Dendritic cell treated with granulocyte-macrophage colony-stimulating factor and Interleukin-4, amounts not matched to agents 40 ng/mL and 50 ng/mL, for 4 days (primary cell): ENCODE results near the gene NKG7.

Experiments
- H3K27ac Mint-ChIP-seq: one replicate; pipeline ENCODE4 v1.8.0; 2022; ENCODE audit warnings: mild to moderate bottlenecking, mixed read lengths
- H3K27me3 Mint-ChIP-seq: one replicate; pipeline ENCODE4 v1.8.0; 2022; ENCODE audit warnings: mild to moderate bottlenecking, mixed read lengths
- H3K36me3 Mint-ChIP-seq: one replicate; pipeline ENCODE4 v1.8.0; 2022; ENCODE audit warnings: low read depth, mixed read lengths
- H3K4me1 Mint-ChIP-seq: one replicate; pipeline ENCODE4 v1.8.0; 2022; ENCODE audit warnings: low read depth, mixed read lengths
- H3K4me3 Mint-ChIP-seq: one replicate; pipeline ENCODE4 v1.8.0; 2022; ENCODE audit warnings: mild to moderate bottlenecking, moderate library complexity, mixed read lengths
- H3K9me3 Mint-ChIP-seq: one replicate; pipeline ENCODE4 v1.8.0; 2022; ENCODE audit warnings: mixed read lengths
- intact Hi-C: fragments of 100-400 bp; cut with micrococcal nuclease; formaldehyde crosslinking; loops from one replicate; pipeline ENCODE4 v1.15.0; 2022

The NKG7 gene

DNA sequence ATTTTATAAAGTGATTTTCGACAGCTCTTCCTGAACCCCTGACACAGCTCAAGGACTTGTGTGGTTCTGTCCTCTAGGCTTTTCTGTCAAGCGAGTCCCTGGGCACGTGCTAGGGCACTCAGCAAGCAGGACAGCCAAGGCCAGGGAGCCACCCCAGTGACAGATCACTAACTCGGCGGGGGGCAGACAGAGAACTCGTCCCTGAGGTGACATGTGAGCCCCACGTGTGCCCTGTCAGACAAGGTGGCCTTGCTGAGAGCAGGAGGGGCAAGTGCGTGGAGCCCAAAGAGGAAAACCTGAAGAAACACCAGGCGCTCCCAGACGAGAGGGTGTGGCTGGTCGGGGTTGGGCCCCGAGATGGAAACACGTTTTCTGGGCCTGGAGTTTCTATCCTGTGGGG is 11.2 kb downstream of the NKG7 start:
- Mint-ChIP-seq H3K27ac (no peak overlapping the region), H3K4me3 (no peak overlapping the region), H3K27me3 (no peaks in the 10 kb centered on the region), H3K4me1 (peaks cover 32% of the 10 kb centered on the region), H3K9me3 (no peaks in the 10 kb centered on the region), H3K36me3 (peaks cover 13% of the 10 kb centered on the region)
- intact Hi-C loops, result no loop called here

DNA sequence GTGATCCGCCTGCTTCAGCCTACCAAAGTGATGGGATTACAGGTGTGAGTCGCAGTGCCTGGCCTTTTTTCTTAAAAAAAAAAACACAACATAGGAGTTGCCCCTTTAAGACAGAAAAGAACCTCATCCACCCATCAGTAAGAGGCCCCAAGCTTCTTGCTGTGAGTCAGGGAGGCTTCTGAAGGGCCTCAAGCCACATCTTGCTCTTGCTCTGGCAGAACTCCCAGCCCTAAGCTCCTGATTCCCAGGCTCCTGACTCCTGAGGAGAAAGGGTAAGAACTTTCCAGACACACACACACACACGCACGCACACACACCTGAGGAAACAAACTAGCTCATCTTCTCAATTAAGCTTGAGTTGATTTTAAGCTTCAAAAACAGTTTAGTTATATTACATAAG is 13.2 kb downstream of the NKG7 start:
- Mint-ChIP-seq H3K27ac (no peak overlapping the region), H3K36me3 (peaks cover 8% of the 10 kb centered on the region), H3K4me3 (no peak overlapping the region), H3K9me3 (no peaks in the 10 kb centered on the region), H3K27me3 (no peaks in the 10 kb centered on the region), H3K4me1 (peaks cover 19% of the 10 kb centered on the region)
- intact Hi-C loops, result no loop called here

DNA sequence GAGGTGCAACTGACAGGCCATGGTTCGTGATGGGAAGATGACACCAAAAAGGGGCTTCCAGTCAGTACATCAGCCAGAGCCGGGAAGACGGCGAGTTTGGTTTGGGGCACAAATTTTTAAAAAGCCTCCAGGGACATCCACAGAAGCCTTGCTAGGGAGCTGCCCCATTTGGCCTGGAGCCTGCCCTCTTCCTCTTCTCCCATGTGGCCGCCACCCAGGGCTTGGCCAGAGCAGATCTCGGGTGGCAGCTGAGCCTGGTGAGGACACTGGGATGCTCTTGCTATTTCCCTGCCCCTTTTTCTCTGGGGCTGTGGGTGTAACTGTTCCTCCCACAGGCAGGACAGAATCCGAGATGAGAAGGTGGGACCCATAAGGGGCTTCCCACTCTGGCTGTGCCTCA is 14.5 kb downstream of the NKG7 start:
- Mint-ChIP-seq H3K4me3 (no peak overlapping the region), H3K27me3 (no peaks in the 10 kb centered on the region), H3K36me3 (peaks cover 19% of the 10 kb centered on the region), H3K27ac (no peak overlapping the region), H3K4me1 (peaks cover 6% of the 10 kb centered on the region), H3K9me3 (no peaks in the 10 kb centered on the region)
- intact Hi-C loops, result no loop called here

DNA sequence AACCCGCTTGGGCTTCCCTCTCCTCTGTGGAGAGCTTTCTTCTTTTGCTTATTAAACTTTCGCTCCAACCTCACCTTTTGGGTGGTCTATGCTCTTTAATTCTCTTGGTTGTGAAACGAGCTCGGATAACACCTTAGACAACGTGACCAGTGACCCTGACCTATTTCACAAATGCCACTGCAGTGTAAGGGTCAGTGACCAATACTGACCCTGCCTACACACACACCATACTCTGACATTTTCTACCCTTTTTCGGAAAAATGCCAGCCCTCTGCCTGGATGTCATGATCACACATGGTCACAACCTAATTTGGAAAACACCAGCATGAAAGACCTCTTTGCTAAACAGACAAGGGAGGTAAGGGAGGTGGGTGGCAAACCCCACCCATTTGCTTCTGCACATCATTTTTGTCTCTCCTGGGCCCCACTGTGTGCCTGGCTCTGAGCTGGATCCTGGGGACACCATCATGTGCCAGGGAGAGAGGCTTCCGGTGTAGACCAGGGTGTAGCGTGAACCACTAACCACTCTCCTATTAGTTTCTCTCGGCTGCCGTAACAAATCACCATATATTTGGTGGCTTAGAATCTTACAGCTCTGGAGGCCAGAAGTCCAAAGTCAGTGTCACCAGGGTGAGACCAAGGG is 16.2 kb downstream of the NKG7 start:
- peaks cover 36% of the 10 kb centered on the region for H3K36me3 Mint-ChIP-seq
- no peaks in the 10 kb centered on the region for H3K4me1 Mint-ChIP-seq
- H3K9me3 Mint-ChIP-seq, result no peaks in the 10 kb centered on the region
- no peaks in the 10 kb centered on the region for H3K27me3 Mint-ChIP-seq
- intact Hi-C loops, result no loop called here
- H3K27ac Mint-ChIP-seq, result no peak overlapping the region
- H3K4me3 Mint-ChIP-seq, result no peak overlapping the region

DNA sequence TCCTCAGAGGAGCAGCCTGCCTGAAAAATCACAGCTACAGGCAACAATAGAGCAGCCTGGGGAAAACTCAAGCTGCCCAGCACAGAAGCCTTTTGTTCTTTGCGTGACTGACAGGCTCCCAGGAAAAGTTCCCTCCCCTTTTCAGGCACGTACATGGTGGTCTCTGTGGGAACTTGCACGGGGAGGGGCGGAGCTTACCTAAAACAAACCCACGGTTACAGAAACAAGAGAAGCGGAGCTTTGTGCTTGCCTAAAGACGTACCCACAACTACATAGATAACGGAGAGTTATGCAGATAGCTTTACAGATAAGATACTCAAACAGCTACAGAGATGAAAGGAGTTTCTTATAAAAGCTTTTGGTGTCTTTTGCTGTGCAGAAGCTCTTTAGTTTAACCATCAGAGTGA is 17.7 kb downstream of the NKG7 start:
- Mint-ChIP-seq H3K4me3 (no peak overlapping the region), H3K4me1 (no peaks in the 10 kb centered on the region), H3K27ac (no peak overlapping the region), H3K36me3 (peaks cover 52% of the 10 kb centered on the region), H3K27me3 (no peaks in the 10 kb centered on the region), H3K9me3 (no peaks in the 10 kb centered on the region)
- intact Hi-C loops, result no loop called here

DNA sequence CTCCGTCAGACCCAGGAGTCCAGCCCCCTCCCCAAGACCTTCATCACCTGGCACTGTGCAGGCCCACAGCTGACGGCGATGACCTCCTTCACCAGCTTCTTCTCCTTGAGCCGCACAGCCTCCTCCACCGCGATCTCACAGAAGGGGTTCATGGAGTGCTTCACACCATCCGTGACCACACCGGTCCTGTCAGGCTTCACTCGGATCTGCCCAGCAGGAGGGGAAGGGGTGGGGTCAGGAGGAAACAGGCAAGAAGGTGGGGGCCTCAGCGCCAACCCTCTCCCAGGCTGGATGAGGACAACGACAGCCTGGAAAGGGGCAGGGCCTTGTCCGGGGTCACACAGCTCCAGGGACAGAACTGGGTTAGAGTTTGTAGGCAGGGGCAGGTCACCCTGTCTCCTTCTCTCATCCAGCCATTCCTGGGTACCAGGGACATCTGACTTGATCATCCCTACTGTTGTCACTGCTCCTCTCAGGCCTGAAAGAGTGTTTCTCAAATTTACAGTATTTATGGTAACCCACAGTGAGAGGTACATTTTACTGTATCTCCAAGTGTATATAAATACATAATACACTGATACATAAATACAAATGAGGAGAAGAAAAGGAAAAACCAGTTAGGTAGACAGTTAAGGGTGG is 18.2 kb downstream of the NKG7 start:
- Mint-ChIP-seq H3K9me3 (no peaks in the 10 kb centered on the region), H3K36me3 (peaks cover 57% of the 10 kb centered on the region), H3K27me3 (no peaks in the 10 kb centered on the region), H3K4me3 (no peak overlapping the region), H3K4me1 (no peaks in the 10 kb centered on the region), H3K27ac (no peak overlapping the region)
- intact Hi-C loops, result no loop called here

DNA sequence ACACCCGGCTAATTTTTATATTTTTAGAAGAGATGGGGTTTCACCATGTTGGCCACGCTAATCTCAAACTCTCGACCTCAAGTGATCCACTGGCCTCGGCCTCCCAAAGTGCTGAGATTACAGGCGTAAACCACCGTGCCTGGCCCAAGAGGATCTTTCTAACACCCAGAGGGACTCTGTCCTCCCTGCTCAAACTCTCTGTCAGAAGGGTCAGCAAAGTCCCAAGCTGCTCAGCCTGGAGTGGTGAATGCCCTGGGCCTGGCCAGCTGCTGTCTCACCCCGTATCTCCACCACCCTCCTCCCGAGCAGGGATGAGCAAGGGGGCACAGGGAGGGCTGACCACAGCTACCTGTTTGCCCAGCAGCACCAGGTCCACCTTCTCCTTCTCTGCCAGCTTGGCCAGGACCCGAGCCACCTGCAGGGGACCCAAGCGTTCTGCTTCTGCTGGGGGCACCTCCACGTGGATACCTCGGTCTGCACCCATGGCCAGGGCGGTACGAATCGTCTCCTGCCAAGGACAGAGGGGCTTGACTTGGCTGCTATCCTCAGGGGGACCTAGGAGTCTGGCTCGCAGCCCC is 19.6 kb downstream of the NKG7 start:
- H3K27me3 Mint-ChIP-seq, result no peaks in the 10 kb centered on the region
- intact Hi-C loops, result no loop called here

DNA sequence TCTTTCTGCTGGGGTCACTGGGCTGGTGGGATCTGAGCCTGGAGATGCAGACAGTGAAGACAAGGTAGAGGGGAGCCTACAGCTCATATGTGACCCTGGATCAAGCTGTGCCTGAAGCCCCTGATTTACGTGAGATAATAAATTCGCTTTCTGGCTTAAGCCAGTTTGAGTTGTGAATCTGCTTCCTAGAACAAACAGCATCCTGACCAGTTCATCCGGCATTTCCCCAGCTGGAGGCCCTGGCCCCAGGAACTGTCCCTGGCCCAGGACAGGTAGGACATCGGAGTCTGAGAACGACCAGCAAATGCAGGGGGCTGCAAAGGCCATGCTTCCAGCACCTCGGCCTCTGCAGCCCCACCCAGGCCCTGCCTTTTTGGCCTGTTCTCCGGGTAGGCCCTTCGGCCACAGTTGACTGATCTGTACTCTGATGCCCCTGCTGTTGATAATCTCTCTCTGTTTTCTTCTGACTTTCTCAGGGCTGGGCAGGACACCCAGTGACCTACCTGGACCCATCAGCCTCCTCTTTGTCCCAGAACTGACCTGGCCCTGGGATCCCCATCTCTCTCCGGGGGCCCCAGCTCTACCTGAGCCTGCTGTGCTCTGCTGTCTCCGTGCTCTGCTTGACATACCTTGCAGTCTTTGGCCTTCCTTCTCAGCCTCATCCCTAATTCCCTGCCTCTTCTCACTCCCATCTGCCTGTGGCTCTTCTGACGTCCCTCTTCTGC is 21.0 kb downstream of the NKG7 start:
- intact Hi-C loops, result no loop called here
- H3K9me3 Mint-ChIP-seq, result no peaks in the 10 kb centered on the region
- H3K27ac Mint-ChIP-seq, result no peak overlapping the region
- no peak overlapping the region for H3K4me3 Mint-ChIP-seq
- peaks cover 68% of the 10 kb centered on the region for H3K36me3 Mint-ChIP-seq
- no peaks in the 10 kb centered on the region for H3K4me1 Mint-ChIP-seq
- no peaks in the 10 kb centered on the region for H3K27me3 Mint-ChIP-seq

More for the DNA sequence above, 19.6 kb downstream of the NKG7 start:
- H3K9me3 Mint-ChIP-seq, result no peaks in the 10 kb centered on the region
- H3K4me1 Mint-ChIP-seq, result no peaks in the 10 kb centered on the region
- no peak overlapping the region for H3K27ac Mint-ChIP-seq
- H3K36me3 Mint-ChIP-seq, result peaks cover 58% of the 10 kb centered on the region
- H3K4me3 Mint-ChIP-seq, result no peak overlapping the region

DNA sequence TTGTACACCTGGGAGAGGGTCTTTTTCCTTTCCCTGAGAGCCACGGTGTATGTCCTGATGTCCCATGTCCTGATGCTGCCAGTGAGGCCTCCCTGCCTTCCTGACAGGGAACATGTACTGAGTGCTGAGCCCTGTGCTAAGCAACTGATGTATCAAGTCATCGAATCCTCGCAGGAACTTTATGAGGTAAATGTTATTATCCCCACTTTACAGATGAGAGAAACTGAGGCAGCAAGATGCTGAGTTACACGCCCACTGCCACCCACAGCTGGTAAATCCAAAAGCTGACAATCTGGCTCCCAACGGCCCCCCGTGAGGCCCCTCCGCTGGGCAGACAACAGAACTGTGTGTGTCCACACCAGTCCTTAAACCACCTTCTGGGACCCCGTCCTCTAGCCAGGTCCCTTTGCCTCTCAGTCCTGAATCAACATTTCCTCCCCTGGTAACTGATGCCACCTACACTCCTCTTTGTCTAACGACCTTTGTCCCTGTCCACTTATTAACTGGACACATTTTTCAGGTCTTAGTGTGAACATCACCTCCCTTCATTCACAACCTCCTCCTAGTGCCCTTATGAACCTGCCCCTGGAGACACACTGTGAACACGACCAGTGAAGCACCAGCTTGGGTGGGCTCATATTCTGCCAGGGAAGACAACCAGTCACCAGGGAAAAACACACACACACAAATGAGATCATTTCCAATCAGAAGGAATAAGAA is 25.1 kb downstream of the NKG7 start:
- no peak overlapping the region for H3K27ac Mint-ChIP-seq
- H3K36me3 Mint-ChIP-seq, result peaks cover 63% of the 10 kb centered on the region
- H3K27me3 Mint-ChIP-seq, result peaks cover 7% of the 10 kb centered on the region
- no peaks in the 10 kb centered on the region for H3K9me3 Mint-ChIP-seq
- H3K4me3 Mint-ChIP-seq, result no peak overlapping the region
- H3K4me1 Mint-ChIP-seq, result peaks cover 7% of the 10 kb centered on the region
- intact Hi-C loops, result no loop called here

DNA sequence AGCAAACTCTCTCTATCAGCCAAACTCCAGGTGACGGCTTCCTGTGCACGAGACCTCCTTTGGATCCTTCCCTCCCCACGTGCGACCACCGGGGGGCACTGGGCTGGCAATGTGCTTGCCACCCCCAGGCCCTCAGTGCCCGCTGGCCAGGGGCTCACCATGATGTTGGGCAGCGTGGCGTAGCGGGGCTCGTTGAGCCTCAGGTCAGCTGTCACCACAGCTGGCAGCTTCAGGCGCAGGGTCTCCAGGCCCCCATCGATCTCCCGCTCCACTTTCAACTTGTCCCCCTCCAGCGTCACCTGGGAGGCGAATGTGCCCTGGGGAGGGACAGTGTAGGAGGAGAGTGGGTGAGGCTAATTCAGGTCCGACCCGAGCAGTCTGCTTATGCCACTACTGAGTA is 25.7 kb downstream of the NKG7 start:
- Mint-ChIP-seq H3K27me3 (peaks cover 11% of the 10 kb centered on the region), H3K4me1 (peaks cover 12% of the 10 kb centered on the region), H3K4me3 (no peak overlapping the region), H3K36me3 (peaks cover 56% of the 10 kb centered on the region), H3K27ac (no peak overlapping the region), H3K9me3 (no peaks in the 10 kb centered on the region)
- intact Hi-C loops, result no loop called here

DNA sequence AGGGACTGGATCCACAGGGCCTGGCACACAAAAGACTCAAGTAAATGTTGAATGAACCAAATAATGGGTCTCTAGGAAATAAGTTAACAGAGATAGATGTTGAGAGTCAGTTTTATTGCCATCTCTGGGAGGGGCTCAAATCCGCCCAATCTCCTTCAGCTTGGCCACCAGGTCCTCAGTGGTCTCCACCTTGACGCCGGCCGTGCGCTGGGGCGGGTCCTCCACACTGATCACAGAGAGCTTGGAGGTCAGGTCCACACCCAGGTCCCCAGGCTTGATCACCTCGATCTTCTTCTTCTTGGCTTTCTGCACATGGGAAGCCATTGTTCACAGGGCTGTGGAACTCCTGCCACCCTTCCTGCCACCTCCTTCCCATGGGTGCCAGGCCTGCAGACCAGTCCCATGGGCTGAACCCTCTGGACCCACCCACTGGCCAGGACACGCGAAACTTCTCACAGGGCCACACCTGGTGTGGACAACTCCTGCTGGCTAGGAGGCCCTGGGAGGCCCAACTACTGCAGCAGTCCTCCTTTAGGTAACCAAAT is 27.3 kb downstream of the NKG7 start:
- Mint-ChIP-seq H3K27ac (no peak overlapping the region), H3K36me3 (peaks cover 40% of the 10 kb centered on the region), H3K27me3 (peaks cover 23% of the 10 kb centered on the region), H3K4me3 (no peak overlapping the region), H3K9me3 (no peaks in the 10 kb centered on the region), H3K4me1 (peaks cover 20% of the 10 kb centered on the region)
- intact Hi-C loops, result no loop called here

DNA sequence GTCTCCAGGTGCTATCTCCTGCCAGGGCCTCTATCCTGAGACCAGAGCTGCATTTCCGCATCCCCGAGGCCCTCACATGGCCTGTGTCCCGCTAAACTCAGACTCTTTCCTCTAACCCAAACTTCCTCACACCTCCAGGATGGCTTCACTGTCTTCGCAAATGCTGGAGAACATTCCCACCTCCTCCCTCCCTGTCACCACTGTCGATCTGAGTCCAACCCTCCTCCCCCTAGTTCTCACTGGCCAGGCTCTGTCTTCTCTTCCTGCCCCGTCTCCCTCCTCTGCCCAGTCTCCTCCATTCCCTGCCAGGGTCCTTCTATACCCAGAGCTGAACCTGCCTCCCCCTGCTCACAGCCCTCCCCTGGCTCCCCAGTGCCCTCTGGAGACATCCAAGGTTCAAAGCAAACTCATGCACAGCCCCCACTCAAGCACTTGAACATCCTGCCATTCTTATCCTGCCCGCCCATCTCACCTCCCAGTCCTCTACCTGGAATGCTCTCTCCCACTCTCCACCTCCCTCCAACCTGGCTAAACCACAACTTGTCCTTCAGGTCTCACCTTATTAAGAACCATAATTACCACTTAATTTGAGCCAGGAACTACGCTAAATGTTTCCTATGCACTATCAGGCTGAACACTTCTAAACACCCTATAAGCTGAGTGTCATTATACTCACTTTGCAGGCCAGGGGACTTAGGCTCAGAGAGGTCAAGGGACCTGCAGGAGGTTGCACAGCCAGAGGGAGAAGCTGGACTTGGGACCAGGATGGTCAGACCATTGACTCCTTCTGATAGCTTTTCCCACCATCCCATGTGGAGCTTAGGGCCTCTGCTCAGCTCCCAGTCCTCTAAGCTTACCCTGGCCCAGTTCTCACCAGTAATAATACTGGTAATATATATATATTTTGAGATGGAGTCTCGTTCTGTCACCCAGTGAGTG is 29.6 kb downstream of the NKG7 start:
- peak overlapping the region; percentile 1 for H3K27ac Mint-ChIP-seq
- H3K9me3 Mint-ChIP-seq, result no peaks in the 10 kb centered on the region
- H3K4me1 Mint-ChIP-seq, result peaks cover 29% of the 10 kb centered on the region
- H3K4me3 Mint-ChIP-seq, result no peak overlapping the region
- intact Hi-C loops, result no loop called here
- peaks cover 28% of the 10 kb centered on the region for H3K36me3 Mint-ChIP-seq
- H3K27me3 Mint-ChIP-seq, result peaks cover 23% of the 10 kb centered on the region
